CD14-positive monocyte (primary cell): ENCODE data around the gene NTM. TPM values are rescaled to one million over a fixed set of nuclear protein-coding genes. Genes with fewer than 3 reads are reported as not detected.

Source experiments
- DNase-seq, 3 donors: peaks; one replicate each; pipeline ENCODE4 v3.0.0-alpha.2; 2011 to 2022
- H2AFZ ChIP-seq: 2 replicates; pipeline ENCODE4 v1.6.0; 2012; ENCODE audit warnings: mild to moderate bottlenecking, low read depth, low read length, inconsistent platforms; ENCODE audit not compliant: insufficient read depth, poor library complexity, severe bottlenecking
- H3K27ac ChIP-seq, 2 donors: 1 replicate in 1 of 2; 2 replicates in 1 of 2; pipeline ENCODE4 v1.5.1; 2012 to 2013; ENCODE audit warnings: low read length in 2 of 2, control low read depth in 1 of 2, inconsistent platforms in 1 of 2, low read depth in 1 of 2, mild to moderate bottlenecking in 1 of 2
- H3K27me3 ChIP-seq, 2 donors: one replicate each; pipeline versions ENCODE4 v1.6.0 to v1.6.1; 2011 to 2013; ENCODE audit warnings: low read length in 2 of 2; ENCODE audit not compliant: control insufficient read depth in 2 of 2, insufficient read depth in 2 of 2
- H3K36me3 ChIP-seq, 2 donors: replicated peaks in 1 of 2; 1 replicate in 1 of 2; 2 replicates in 1 of 2; pipeline versions ENCODE4 v1.5.1 to v1.6.1; 2012 to 2013; ENCODE audit warnings: low read length in 2 of 2, control low read depth in 1 of 2, inconsistent platforms in 1 of 2, mild to moderate bottlenecking in 1 of 2; ENCODE audit not compliant: insufficient read depth in 2 of 2, control insufficient read depth in 1 of 2
- H3K4me1 ChIP-seq, 2 donors: 1 replicate in 1 of 2; 2 replicates in 1 of 2; pipeline versions ENCODE4 v1.5.1 to v1.6.1; 2012 to 2013; ENCODE audit warnings: low read length in 2 of 2, control low read depth in 1 of 2, inconsistent platforms in 1 of 2, mild to moderate bottlenecking in 1 of 2, moderate library complexity in 1 of 2; ENCODE audit not compliant: insufficient read depth in 2 of 2, control insufficient read depth in 1 of 2
- H3K4me2 ChIP-seq: replicated peaks from 2 replicates; pipeline ENCODE3; 2012; ENCODE audit warnings: low read length, moderate library complexity, mild to moderate bottlenecking; ENCODE audit not compliant: poor library complexity, severe bottlenecking; ENCODE audit errors: extremely low read depth
- H3K4me3 ChIP-seq, 3 experiments: fragments of 200-600 bp in 1 of 3; sonication (generic) in 1 of 3; replicated peaks in 1 of 3; 1 replicate in 2 of 3; 2 replicates in 1 of 3; pipeline ENCODE4 v1.5.1; 2011 to 2013; ENCODE audit warnings: low read length in 3 of 3, mild to moderate bottlenecking in 3 of 3, control low read depth in 2 of 3, low read depth in 2 of 3, inconsistent platforms in 1 of 3, moderate library complexity in 1 of 3
- H3K79me2 ChIP-seq: 2 replicates; pipeline ENCODE4 v1.6.0; 2012; ENCODE audit warnings: mild to moderate bottlenecking, control low read depth, inconsistent platforms, low read length, moderate library complexity; ENCODE audit not compliant: insufficient read depth
- H3K9ac ChIP-seq: 2 replicates; pipeline ENCODE4 v1.6.0; 2017; ENCODE audit warnings: low read length, mild to moderate bottlenecking; ENCODE audit not compliant: insufficient read depth, poor library complexity, severe bottlenecking
- H3K9me3 ChIP-seq, 2 donors: replicated peaks in 1 of 2; 1 replicate in 1 of 2; 2 replicates in 1 of 2; pipeline versions ENCODE4 v1.5.1 to v1.6.1; 2012 to 2013; ENCODE audit warnings: low read length in 2 of 2, control low read depth in 1 of 2; ENCODE audit not compliant: control insufficient read depth in 1 of 2, insufficient read depth in 1 of 2
- H4K20me1 ChIP-seq: 2 replicates; pipeline ENCODE4 v1.6.0; 2012; ENCODE audit warnings: mild to moderate bottlenecking, low read length, control low read depth, moderate library complexity; ENCODE audit not compliant: insufficient read depth
- H3K27ac Mint-ChIP-seq, 7 donors: one replicate each; pipeline ENCODE4 v1.8.0; 2020; ENCODE audit warnings: mild to moderate bottlenecking in 7 of 7, mixed read lengths in 7 of 7, moderate library complexity in 6 of 7, inconsistent platforms in 2 of 7
- H3K27me3 Mint-ChIP-seq, 3 donors: one replicate each; pipeline ENCODE4 v1.8.0; 2021 to 2022; ENCODE audit warnings: low read depth in 3 of 3, mild to moderate bottlenecking in 3 of 3, mixed read lengths in 3 of 3, moderate library complexity in 3 of 3, inconsistent platforms in 1 of 3
- H3K36me3 Mint-ChIP-seq, 2 donors: one replicate each; pipeline ENCODE4 v1.8.0; 2020; ENCODE audit warnings: mixed read lengths in 2 of 2, inconsistent platforms in 1 of 2, mild to moderate bottlenecking in 1 of 2
- H3K4me1 Mint-ChIP-seq: one replicate; pipeline ENCODE4 v1.8.0; 2020; ENCODE audit warnings: mild to moderate bottlenecking, mixed read lengths
- H3K4me3 Mint-ChIP-seq, 2 donors: one replicate each; pipeline ENCODE4 v1.8.0; 2020; ENCODE audit warnings: mild to moderate bottlenecking in 2 of 2, mixed read lengths in 2 of 2, moderate library complexity in 1 of 2
- H3K9me3 Mint-ChIP-seq, 7 donors: one replicate each; pipeline ENCODE4 v1.8.0; 2020 to 2022; ENCODE audit warnings: mixed read lengths in 7 of 7, mild to moderate bottlenecking in 6 of 7, moderate library complexity in 6 of 7, inconsistent platforms in 2 of 7
- WGBS: methylation state at CpG from one replicate; pipeline ENCODE4 v1.1.5; 2013; ENCODE audit warnings: missing lambda C conversion rate; ENCODE audit not compliant: insufficient coverage; 5-methylcytosine and 5-hydroxymethylcytosine counted together
- intact Hi-C, 2 donors: fragments of 100-400 bp; cut with micrococcal nuclease; formaldehyde crosslinking; loops; one replicate each; pipeline versions ENCODE4 v1.15.0 to v1.15.1; 2023
- polyA plus RNA-seq, 3 donors: library from polyadenylated mRNA; depleted of rRNA in 1 of 3; unstranded in 2 of 3; stranded (reverse) in 1 of 3; fragments of 300-500 nt in 2 of 3; fragments of >200 nt in 1 of 3; fragmentation: Illumina TruSeq in 2 of 3; gene quantifications; 1 replicate in 2 of 3; 2 replicates in 1 of 3; pipeline ENCODE4 v1.2.3, GENCODE V29; 2012 to 2021
- TF ChIP-seq, protein P1 (sequence below): fragments of 200-600 bp; IDR thresholded peaks from one replicate; pipeline ENCODE4 v1.8.0; 2022; ENCODE audit warnings: antibody characterized with exemption, mild to moderate bottlenecking

Gene NTM
- polyA plus RNA-seq, 3 donors: not detected

DNA sequence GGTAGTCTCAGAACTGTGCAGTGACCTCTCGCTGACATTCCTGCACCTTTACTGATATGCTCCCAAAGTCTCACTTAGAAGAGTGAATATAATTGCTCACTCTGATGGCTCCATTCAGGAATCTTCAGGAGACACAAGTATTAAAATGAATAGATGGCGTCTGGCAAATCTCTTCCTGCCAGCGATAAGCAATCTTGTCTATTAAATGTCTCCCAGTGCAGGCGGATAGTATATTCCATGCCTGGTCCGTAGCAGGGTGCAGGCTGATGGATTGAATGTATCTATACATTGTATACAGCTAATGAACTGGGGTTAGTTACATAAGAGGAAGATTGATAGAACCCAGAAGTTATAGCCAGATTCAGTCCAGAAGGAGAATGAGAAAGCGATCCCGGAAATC is 575.3 kb downstream of the NTM start:
- no peak overlapping the region for H2AFZ ChIP-seq
- no peak overlapping the region for H3K4me2 ChIP-seq
- no peaks in the 10 kb centered on the region for H3K79me2 ChIP-seq
- TF ChIP-seq, protein P1, sequence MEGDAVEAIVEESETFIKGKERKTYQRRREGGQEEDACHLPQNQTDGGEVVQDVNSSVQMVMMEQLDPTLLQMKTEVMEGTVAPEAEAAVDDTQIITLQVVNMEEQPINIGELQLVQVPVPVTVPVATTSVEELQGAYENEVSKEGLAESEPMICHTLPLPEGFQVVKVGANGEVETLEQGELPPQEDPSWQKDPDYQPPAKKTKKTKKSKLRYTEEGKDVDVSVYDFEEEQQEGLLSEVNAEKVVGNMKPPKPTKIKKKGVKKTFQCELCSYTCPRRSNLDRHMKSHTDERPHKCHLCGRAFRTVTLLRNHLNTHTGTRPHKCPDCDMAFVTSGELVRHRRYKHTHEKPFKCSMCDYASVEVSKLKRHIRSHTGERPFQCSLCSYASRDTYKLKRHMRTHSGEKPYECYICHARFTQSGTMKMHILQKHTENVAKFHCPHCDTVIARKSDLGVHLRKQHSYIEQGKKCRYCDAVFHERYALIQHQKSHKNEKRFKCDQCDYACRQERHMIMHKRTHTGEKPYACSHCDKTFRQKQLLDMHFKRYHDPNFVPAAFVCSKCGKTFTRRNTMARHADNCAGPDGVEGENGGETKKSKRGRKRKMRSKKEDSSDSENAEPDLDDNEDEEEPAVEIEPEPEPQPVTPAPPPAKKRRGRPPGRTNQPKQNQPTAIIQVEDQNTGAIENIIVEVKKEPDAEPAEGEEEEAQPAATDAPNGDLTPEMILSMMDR: no peak
- Mint-ChIP-seq H3K36me3 (no peaks in the 10 kb centered on the region), H3K4me1 (no peaks in the 10 kb centered on the region), H3K9me3 (peaks cover 0 to 1% (median 0%) of the 10 kb centered on the region in 7 donors), H3K27ac (peak overlapping the region in 1 of 7 donors; percentile 47), H3K4me3 (no peak overlapping the region), H3K27me3 (peaks cover 0 to 11% (median 3%) of the 10 kb centered on the region in 3 donors)
- no peak overlapping the region for H3K4me3 ChIP-seq
- no peak for DNase-seq
- no peaks in the 10 kb centered on the region for H3K9me3 ChIP-seq
- no peaks in the 10 kb centered on the region for H4K20me1 ChIP-seq
- H3K9ac ChIP-seq: no peak overlapping the region
- H3K27ac ChIP-seq: no peak overlapping the region
- 93% methylated on average over 4 of the region's 7 CpGs for WGBS
- intact Hi-C loops: no loop called here
- H3K4me1 ChIP-seq: no peaks in the 10 kb centered on the region
- H3K36me3 ChIP-seq: no peaks in the 10 kb centered on the region
- H3K27me3 ChIP-seq: no peaks in the 10 kb centered on the region

DNA sequence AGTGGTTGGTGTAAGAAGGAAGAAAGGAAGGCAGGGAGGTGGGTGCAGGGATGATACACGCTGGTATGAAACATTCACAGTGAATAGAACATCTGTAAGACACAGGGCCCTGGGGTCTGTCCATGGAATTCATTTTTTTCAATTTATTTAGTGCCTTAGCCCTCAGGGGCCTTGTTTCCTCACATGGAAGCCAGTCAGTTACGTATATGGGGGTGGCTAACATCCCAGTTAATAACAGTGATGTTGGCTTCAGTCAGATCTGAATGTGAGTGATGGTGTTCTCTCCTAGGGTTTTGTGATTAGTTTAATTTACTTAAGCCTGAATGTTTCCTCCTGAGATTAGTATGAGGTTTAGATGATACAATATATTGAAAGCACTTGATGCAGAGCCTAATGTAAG is 577.1 kb downstream of the NTM start:
- Histone ChIP-seq H3K79me2 (no peaks in the 10 kb centered on the region), H3K9me3 (no peaks in the 10 kb centered on the region), H3K4me3 (no peak overlapping the region), H3K4me1 (no peaks in the 10 kb centered on the region), H3K27ac (no peak overlapping the region), H3K27me3 (no peaks in the 10 kb centered on the region), H3K9ac (no peak overlapping the region), H3K36me3 (no peaks in the 10 kb centered on the region), H4K20me1 (no peaks in the 10 kb centered on the region), H2AFZ (no peak overlapping the region), H3K4me2 (no peak overlapping the region)
- H3K4me3 Mint-ChIP-seq: peak overlapping the region in 1 of 2 donors; percentile 23
- 89% methylated on average over 2 of the region's 2 CpGs for WGBS
- TF ChIP-seq, protein P1: no peak
- DNase-seq: no peak
- no peaks in the 10 kb centered on the region for H3K4me1 Mint-ChIP-seq
- H3K36me3 Mint-ChIP-seq: no peaks in the 10 kb centered on the region
- peaks cover 0 to 2% (median 0%) of the 10 kb centered on the region in 7 donors for H3K9me3 Mint-ChIP-seq
- intact Hi-C loops: no loop called here
- H3K27ac Mint-ChIP-seq: no peak overlapping the region
- H3K27me3 Mint-ChIP-seq: peaks cover 0 to 14% (median 6%) of the 10 kb centered on the region in 3 donors
